OCI-LY3 (cell line): ENCODE results near the gene FANCC.

Source experiments
- CTCF ChIP-seq: fragments of 200-600, 300-600 bp; sonication (generic); IDR thresholded peaks from 2 replicates; pipeline ENCODE4 v1.5.1; 2014; ENCODE audit warnings: antibody characterized with exemption, low read length, low read depth
- EZH2phosphoT487 ChIP-seq: fragments of 200-600 bp; shearing (Covaris generic); IDR thresholded peaks from 2 replicates; pipeline ENCODE4 v1.6.1; 2018; ENCODE audit warnings: antibody characterized with exemption, mixed run types, low read depth

DNA sequence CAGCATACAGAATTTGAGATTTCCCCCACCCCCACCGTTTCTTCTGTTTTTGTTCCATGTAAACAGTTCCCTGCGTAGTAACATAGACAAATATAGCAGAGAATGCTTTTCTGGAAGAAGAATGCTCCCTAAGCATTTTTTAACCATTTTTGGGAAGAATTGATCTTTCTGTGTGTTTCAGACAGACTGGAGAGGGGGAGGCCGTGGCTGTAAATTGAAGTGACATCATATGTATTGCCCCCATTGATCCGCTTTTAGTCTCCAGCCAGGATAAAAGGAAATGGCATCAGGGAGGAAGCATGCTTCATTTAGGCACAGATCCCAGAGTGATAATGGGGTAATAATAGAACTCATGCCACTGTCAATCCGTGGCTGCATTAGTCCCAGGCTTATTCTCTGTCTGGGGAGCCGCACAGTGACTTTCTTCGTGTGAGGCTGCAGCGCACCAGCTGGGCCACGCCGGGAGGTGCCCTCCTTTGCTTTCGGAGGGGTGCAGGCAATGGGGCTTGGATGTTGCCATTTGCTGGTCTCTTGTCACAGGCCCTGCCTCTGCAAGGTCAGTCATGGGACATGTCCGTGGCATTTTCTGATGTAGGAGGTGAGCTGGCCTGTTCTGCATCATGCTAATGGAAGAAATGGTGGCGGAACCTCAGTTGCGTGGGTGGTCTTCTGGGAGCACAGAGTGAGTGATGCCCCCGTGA, 261.5 kb downstream of the FANCC start:
- no peak for TF ChIP-seq CTCF
- TF ChIP-seq EZH2phosphoT487, result no peak
